NCI-H146 treated with DMSO at 0.1 percent for 48 hours (cell line): Measurements from ENCODE around the gene KATNB1.
"Not testable (repeated sequence)": the region's sequence is repeated elsewhere in the genome, so short reads cannot be mapped to it uniquely, and the experiment has no call there.

Experiments
- DNase-seq: peaks from one replicate; lab custom pipeline; 2025; ENCODE audit not compliant: unreplicated experiment; lab: John Stamatoyannopoulos, UW

Gene KATNB1

DNA sequence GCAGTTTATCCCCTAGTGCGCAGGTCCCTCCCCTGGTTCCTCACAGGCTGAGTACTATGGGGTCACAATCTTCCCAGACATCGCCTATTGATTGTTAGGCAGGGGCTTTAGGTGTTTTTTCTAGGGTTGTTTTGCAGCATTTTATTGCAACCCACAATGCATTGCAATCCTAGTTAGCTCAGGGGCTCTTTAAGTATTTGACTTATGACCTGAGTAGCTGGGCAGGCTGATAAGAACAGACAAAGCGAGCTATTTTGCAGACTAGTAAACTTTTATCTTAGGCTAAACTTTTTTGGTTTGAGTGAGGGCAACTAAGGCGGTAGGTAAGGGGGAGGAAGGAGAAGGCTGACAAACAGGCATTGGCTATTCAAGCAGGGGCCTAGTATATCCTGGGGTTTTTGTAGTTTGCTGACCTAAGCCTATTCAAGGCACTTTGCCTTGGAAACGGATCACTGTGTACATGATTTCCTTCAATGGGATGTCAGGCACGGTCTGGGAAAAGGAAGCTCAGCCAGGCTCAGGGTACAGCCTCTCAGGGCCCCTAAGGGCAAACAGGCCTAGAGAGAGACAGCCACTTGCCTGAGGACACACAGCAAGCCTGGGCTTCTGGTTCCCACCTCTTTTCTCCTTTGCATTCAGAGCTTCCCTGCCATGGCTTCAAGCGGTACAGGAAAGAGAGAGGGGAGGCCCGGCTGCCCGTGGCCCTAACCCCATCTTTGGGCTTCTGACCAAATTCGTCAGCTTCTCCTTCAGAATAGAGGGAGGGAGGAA lies 34.6 kb upstream of the KATNB1 start:
- no peak for DNase-seq

DNA sequence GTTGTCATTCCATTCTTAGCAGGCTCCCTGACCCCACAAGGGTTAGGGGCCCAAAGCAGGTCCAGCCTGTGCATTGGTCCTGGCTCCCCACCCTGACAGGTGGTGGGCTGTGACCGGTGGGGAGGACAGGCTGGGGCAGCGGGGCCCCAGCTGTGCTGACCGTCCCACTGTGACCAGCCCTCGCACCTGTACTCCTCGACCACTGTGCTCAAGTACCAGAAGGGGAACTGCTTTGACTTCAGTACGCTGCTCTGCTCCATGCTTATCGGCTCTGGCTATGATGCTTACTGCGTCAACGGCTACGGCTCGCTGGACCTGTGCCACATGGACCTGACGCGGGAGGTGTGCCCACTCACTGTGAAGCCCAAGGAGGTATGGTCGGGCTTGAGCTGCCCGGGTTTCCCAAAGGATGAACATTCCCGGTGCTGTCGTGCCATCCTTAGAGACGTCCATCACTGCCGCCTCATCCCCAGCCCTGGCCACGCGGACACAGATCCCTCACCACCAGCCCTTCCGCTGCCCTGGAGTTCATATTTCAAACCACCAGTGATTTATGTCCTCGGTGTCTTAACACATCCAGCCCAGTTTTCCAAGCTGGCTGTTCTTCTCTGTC lies 33.7 kb upstream of the KATNB1 start:
- no peak for DNase-seq

DNA sequence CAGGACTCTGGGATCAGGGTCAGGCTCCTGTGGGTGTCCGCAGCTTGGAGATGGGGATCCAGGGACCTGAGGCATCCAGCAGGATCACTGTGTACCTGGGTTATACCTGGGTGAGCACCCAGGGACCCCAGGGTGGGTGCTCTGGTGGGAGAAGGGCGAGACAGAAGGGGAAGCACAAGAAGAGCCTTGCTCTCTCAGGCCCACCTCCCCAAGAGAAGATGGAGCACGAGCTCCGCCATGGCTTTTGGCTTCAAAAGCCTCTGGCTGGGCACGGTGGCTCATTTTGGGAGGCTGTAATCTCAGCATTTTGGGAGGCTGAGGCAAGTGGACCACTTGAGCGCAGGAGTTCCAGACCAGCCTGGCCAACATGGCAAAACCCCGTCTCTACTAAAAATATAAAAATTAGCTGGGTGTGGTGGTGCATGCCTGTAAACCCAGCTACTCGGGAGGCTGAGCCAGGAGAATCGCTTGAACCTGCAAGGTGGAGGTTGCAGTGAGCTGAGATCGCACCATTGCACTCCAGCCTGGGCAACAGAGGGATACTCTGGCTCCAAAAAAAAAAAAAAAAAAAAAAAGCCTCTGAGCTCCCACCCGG lies 32.1 kb upstream of the KATNB1 start:
- no peak for DNase-seq

DNA sequence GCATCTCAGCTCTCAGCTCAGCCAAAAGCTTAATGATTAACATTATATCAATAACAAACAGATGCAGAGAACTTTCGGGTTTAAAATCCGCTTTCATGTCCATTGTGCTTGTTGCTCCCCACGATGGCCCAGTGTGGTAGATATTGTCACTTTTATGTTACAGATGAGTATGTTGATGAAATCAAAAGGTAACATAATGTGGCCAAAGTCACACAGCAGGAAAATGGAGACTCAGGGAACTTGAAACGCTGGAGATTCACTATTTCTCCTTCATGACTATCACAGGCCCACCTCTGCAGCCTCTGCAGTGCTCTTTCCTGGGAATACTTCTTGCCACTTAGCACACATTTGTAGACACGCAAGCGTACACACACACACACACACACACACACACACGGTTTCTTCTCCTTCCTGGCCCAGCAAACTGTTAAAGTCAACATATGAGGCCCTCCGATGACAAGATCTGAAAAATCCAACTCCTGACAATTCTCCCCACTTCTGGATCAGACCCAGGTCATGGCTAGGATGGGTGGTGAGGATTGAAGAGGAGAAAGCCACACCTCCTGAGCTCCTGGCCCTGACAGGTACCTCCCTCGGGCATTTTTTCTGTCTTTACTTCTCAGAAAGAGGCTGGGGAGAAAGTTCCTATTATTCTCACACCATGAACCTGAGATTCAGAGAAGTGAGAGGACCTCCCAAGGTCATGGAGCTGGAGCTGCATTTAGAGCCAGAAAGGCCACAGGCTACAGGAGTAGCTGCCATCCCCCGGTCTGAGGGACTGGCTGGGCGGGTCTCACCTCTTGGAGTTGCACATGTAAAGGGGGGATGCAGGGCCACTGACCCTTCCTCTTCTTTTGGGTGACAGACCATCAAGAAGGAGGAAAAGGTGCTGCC lies 31.3 kb upstream of the KATNB1 start:
- no peak for DNase-seq

DNA sequence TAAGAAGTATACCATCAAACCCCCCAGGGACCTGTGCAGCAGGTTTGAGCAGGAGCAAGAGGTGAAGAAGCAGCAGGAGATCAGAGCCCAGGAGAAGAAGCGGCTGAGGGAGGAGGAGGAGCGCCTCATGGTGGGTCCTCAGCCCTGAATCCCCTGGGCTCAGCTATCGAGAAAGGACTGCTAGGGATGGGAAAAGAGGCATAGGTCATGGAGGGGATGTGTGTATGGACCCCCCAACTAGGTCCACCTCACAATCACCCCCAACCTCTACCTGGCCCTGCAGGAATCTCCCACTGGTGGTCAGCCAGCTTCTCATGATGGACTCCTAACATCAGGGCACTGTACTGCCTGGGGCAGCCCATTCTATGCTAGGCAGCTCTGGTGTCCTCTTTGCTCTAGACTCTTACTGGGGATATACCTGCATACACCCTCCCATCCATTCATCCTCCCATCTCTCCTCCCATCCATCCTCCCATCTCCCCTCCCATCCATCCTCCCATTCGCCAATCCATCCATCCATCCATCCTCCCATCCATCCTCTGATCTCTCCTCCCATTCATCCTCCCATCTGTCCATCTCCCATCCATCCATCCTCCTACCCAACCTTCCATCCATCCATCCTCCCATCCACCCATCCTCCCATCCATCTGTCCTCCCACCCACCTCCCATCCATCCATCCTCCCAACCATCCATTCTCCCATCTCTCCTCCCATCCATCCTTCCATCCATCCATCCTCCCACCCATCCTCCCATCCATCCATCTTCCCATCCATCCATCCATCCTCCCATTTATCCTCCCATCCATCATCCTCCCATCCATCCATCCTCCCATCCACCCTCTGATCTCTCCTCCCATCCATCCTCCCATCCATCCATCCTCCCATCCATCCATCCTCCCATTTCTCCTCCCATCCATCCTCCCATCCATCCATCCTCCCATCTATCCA lies 30.4 kb upstream of the KATNB1 start:
- DNase-seq: no peak

DNA sequence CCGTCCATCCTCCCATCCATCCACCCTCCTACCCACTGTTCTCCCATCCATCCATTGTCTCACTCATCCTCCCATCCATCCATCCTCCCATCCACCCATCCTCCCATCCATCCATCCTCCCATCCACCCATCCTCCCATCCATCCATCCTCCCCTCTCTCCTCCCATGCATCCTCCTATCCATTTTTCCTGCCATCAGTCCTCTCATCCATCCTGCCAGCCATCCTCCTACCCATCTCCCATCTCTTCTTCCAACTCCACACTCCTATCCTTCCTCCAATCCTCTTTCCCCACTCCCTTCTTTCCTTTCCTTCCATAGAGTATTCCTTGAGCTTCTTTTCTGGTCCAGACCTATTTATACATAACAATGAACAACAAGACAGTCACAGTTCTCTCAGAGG lies 28.9 kb upstream of the KATNB1 start:
- no peak for DNase-seq

DNA sequence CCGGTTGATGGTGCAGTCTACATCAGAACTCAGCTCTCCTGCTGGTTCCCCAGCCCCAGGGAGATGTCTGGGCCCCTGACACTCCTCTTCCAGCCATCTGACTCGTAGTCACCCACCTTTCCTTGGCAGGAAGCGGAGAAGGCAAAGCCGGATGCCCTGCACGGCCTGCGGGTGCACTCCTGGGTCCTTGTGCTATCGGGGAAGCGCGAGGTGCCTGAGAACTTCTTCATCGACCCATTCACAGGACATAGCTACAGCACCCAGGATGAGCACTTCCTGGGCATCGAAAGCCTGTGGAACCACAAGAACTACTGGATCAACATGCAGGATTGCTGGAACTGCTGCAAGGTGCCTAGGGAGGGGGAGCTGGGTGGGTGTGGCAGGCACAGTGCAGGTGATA lies 28.2 kb upstream of the KATNB1 start:
- DNase-seq: no peak

DNA sequence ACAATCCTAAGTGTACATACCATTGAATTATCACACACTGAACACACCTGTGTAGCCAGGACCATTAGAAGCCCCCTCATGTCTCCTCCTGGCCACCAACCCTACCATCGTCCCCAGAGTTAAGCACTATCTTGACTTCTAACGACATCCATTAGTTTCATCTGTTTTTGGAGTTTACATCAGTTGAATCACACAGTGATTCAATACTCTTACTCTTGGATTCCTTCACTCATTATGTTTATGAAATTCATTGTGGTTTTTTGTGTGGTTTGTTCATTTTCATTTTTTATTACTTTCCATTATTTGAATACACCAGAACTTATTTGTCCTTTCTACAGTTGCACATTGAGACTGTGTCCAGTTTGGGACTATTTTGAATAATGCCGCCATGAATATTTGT lies 27.4 kb upstream of the KATNB1 start:
- no peak for DNase-seq

DNA sequence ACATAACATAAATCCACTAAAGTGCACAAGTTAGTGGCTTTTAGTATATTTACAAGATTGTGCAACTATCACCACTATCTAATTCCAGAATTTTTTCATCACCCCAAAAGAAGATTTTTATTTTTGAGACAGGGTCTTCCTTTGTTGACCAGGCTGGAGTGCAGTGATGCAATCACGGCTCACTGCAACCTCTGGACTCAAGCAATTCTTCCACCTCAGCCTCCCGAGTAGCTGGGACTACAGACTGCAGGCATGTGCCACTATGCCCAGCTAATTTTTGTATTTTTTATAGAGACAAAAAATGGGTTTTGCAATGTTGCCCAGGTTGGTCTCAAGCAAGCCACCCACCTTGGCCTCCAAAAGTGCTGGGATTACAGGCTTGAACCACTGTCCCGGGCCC lies 25.9 kb upstream of the KATNB1 start:
- no peak for DNase-seq

DNA sequence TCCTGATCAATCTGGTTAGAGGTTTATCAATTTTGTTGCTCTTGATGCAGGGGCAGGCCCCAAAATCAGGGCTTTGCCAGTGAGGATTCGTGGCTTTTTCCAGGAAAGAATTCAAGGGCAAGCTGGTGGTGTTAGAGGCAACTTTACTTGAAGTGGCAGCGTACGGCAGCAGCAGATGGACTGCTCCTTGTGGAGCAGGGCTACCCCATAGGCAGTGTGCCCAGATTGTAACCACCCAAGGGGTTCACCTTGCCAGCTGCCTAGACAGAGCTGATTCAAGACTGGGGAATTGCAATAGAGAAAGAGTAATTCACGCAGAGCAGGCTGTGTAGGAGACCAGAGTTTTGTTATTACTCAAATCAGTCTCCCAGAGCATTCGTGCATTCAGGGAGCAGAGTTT lies 24.2 kb upstream of the KATNB1 start:
- no peak for DNase-seq

DNA sequence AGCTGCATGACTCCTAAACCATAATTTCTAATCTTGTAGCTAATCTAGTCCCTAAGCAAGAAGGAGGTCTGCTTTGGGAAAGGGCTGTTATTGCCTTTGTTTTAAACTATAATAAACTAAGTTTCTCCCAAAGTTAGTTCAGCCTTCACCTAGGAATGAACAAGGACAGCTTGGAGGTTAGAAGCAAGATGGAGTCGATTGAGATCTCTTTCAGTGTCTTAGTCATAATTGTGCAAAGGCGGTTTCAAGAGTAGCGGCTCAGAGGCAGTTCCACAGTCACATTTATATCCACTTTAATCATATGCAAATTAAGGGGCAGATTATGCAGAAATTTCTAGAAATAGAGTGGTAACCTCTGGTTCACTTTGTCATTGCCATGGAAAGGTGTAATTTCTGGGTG lies 23.6 kb upstream of the KATNB1 start:
- no peak for DNase-seq

DNA sequence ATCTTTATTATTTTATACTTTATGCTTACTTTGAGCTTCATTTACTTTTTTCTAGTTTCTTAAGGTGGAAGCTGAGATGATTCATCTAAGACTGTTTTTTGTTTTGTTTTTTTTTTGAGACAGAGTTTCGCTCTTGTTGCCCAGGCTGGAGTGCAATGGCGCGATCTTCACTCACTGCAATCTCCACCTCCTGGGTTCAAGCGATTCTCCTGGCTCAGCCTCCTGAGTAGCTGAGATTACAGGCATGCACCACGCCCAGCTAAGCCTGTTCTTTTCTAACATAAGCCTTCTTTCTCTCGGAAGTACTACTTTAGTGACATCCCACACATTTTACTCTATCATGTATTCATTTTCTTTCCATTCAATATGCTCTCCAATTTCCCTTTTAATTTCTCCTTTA lies 23.0 kb upstream of the KATNB1 start:
- DNase-seq: not testable (repeated sequence)

DNA sequence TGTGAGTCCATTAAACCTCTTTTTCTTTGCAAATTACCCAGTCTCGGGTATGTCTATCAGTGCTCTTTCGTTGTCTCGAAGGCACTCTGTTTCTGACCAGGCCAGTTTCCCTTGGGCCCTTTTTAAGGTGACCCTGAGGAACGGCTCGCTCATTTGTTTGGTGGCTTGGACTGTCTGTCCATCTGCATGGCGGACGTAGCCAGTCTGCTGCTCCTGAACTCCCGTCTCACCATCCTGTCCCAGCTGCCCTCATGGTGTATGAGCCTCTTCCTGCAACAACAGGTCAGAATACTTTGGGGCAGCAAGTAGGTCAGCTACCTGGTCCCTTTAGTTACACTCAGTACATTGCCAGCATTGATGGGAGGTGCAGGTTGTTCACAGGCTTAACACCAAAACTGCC lies 22.0 kb upstream of the KATNB1 start:
- DNase-seq: no peak

DNA sequence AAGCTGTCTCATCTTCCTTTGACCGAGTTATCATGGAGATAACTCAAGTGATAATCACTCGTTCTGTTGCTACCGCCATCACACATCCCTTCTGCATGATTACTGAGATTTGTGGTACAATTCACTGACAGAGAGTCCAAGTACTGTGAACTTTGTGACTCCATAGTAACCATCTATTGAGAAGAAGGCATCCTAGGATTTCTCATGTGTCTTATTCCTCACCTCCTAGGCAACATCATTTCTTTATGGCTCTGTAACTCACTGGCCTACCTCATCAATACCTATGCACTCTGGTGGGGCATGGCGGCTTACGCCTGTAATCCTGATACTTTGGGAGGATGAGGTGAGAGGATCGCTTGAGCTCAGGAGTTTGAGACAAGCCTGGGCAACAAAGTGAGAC lies 21.5 kb upstream of the KATNB1 start:
- no peak for DNase-seq

DNA sequence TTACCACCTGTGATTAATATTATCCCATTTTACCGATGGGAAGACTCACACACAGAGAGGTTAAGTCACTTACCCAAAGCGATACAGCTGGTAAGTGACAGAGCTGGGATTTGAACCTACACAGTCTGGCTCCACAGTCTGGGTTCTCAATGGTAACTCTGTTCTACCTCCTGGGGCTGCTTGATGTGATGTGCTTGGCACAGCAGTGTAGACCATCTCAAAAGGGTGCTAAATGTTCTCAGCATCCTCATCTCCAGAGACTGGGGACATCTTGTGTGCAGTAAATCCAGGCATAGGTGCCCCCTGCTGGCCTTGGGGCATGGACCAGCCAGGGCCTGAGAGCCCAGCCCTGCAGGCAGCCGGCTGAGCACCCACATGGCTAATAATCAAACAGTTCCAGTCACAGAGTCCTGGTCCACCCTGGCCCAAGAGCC lies 15.4 kb upstream of the KATNB1 start:
- DNase-seq: peak; percentile 1

DNA sequence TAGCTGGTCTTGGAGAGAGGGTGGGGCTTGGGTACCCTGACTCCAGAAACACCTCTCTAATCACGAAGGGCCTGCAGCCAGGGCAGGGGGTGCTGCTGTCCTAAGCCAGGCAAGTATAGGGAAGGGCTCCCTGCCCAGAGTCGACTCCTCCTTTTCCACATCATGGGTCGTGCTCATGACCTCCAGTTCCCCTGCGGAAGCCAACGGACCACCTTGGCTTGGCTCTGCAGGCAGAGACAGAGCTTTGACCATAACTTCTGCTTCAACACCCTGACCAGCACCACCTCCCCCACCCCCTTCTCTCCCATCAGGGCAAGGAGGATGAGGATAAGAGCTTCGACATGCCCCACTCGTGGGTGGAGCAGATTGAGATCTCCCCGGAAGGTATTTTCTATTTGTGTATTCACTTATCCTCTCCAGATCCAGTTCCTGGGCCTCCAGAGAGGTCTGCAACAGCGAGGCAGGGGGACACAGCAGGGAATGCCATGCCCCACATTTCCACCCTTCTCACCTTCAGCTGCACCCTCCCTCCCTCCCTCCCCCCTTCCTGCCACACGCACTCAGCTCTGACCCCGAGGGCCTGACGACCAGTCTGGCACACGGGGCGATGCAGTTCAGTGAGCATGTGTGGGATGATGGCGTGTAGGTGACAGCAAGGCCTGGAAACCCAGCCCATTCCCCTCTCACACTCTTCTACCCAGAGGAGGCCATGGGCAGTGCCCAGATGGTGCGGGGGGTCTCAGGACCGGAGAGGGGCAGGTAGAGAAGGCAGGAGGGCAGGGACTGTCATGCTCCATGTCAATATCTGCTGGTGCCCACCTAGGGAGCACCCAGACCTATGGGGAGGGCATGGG lies 14.0 kb upstream of the KATNB1 start:
- DNase-seq: no peak

DNA sequence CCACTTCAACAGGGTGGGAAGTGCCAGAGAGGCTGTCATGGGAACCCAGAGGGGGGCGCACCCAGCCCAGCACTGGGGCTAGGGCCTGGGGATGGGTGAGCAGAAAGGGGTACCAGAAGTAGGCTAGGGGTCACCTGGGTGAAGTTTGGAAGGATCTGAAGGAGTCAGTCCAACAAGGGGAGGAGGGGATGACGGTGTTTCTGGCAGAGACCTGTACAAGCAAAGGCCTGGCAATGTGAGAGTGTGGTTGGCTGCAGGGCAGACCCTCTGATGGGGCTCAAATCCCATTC lies 13.4 kb upstream of the KATNB1 start:
- no peak for DNase-seq

DNA sequence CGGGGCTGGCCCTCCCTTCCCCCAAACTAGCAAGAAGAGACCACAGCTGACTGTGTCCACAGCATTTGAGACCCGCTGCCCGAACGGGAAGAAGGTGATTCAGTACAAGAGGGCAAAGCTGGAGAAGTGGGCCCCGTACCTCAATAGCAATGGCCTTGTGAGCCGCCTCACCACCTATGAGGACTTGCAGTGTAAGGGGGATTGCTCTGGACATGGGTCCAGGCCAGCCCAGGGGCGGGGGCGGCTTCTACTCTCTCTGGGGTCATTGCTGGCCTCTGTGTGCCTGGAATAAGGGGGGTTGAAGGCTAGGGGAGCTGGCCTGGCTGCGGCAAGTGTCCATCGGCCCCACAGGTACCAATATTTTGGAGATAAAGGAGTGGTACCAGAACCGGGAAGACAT lies 12.9 kb upstream of the KATNB1 start:
- no peak for DNase-seq

DNA sequence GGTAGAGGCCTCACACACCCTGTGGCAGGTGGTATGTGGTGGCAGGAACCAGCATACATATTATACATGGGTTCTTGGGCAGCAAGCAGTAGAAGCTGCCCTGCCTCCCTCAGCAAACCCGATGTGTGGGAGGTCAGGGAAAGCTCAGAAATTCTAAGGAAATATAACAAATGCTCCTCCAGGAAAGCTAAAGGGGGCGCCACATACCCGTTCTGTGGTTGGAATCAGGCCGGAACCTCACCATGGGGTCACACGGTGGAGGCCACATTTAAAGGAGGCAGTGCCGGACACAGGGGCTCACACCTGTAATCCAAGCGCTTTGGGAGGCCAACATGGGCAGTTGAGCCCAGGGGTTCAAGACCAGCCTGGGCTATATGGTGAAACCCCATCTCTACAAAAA lies 12.4 kb upstream of the KATNB1 start:
- DNase-seq: no peak

DNA sequence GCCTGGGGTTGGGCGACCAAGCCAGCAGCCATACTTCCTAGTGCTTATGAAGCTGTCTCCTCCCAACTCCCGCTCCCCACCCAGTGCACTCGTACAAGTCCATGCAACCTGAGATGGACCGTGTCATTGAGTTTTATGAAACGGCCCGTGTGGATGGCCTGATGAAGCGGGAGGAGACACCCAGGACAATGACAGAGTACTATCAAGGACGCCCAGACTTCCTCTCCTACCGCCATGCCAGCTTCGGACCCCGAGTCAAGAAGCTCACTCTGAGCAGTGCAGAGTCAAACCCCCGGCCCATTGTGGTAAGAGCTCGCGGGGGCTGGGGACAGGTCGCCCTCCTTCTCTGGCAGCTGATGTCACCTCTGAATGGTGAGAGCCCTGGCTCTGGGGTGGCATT lies 11.0 kb upstream of the KATNB1 start:
- DNase-seq: no peak
